Cardiac muscle cell (in vitro differentiated cells and primary cell): ENCODE results near the gene RTL5. TPM values are rescaled to one million over a fixed set of nuclear protein-coding genes. Genes with fewer than 3 reads are reported as not detected.

Experiments used
- DNase-seq, 2 donors: peaks; one replicate each; pipeline versions ENCODE4 v3.0.0 to v3.0.0-alpha.2; 2010 to 2017; ENCODE audit warnings: low read depth in 1 of 2, low spot score in 1 of 2
- H3K27ac ChIP-seq: fragments of 200-600 bp; sonication (generic); 2 replicates; pipeline ENCODE4 v1.5.1; 2016
- H3K27me3 ChIP-seq: fragments of 200-600 bp; sonication (generic); 2 replicates; pipeline ENCODE4 v1.6.0; 2016; ENCODE audit warnings: control low read depth
- H3K36me3 ChIP-seq: fragments of 200-600 bp; sonication (generic); 2 replicates; pipeline ENCODE4 v1.5.1; 2016; ENCODE audit warnings: control low read depth
- H3K4me1 ChIP-seq: fragments of 200-600 bp; sonication (generic); 2 replicates; pipeline ENCODE4 v1.8.1; 2017; ENCODE audit warnings: low read depth, mild to moderate bottlenecking, mixed run types
- H3K4me3 ChIP-seq: fragments of 200-600 bp; sonication (generic); 2 replicates; pipeline ENCODE4 v1.5.1; 2016; ENCODE audit warnings: mild to moderate bottlenecking
- H3K9me3 ChIP-seq: fragments of 200-600 bp; sonication (generic); 2 replicates; pipeline ENCODE4 v1.5.1; 2017; ENCODE audit warnings: low read depth, mild to moderate bottlenecking, control low read depth
- polyA plus RNA-seq: library from polyadenylated mRNA; unstranded; fragments of >200 nt; fragmentation: Nextera tagmentation; extraction: Ambion mirVana; gene quantifications from 2 replicates; pipeline ENCODE4 v1.2.1, GENCODE V29; 2016
- total RNA-seq: library from RNA; depleted of rRNA; stranded (reverse); fragments of >200 nt; gene quantifications from 2 replicates; pipeline ENCODE4 v1.2.3, GENCODE V29; 2016
- TF ChIP-seq, protein P1 (sequence below): IDR thresholded peaks from 2 replicates; pipeline ENCODE4 v1.5.1; 2012; ENCODE audit warnings: low read depth, mild to moderate bottlenecking, low read length

The RTL5 gene
- total and polyA plus RNA-seq, 2 experiments from 2014 or later, result 8.3 to 11.6 TPM

DNA sequence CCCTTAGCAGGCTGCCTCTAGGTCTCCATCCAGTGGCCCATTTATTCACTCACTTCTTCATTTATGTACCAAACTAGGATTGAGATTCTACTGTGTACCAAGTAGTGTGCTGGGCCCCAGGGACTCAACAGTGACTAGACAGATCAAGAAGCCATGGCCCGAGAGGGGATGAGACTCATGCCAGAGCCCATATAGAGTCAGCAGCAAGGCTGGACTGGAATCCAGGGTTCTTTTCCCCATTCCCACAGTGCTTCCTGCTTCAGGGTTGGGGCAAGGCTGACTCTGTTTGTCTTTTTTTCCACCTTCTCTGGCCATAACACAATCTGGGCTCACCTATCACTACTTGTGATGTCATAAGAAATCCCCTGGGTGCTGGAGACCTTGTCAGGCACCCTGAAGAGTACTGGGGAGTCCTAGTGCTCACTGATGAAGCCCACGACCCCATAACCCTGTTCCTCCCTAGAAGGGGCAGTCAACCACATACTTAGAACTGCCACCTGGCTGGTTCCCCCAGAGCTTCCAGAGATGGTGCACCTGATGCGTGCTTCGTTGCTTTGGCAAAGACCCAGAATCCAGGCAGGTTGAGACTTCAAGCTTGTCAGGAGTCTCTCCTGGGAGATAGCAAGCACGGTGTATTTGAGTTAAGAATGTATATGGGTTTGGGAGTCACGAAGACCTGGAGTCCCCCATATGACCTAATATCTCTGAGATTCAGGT, 6.2 kb downstream of the RTL5 start:
- Histone ChIP-seq H3K4me1 (peaks cover 36% of the 10 kb centered on the region), H3K9me3 (no peaks in the 10 kb centered on the region), H3K4me3 (no peak overlapping the region), H3K27ac (peak overlapping the region; percentile 85), H3K27me3 (no peaks in the 10 kb centered on the region), H3K36me3 (no peaks in the 10 kb centered on the region)
- DNase-seq, result no peak
- TF ChIP-seq, protein P1, sequence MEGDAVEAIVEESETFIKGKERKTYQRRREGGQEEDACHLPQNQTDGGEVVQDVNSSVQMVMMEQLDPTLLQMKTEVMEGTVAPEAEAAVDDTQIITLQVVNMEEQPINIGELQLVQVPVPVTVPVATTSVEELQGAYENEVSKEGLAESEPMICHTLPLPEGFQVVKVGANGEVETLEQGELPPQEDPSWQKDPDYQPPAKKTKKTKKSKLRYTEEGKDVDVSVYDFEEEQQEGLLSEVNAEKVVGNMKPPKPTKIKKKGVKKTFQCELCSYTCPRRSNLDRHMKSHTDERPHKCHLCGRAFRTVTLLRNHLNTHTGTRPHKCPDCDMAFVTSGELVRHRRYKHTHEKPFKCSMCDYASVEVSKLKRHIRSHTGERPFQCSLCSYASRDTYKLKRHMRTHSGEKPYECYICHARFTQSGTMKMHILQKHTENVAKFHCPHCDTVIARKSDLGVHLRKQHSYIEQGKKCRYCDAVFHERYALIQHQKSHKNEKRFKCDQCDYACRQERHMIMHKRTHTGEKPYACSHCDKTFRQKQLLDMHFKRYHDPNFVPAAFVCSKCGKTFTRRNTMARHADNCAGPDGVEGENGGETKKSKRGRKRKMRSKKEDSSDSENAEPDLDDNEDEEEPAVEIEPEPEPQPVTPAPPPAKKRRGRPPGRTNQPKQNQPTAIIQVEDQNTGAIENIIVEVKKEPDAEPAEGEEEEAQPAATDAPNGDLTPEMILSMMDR, result no peak

DNA sequence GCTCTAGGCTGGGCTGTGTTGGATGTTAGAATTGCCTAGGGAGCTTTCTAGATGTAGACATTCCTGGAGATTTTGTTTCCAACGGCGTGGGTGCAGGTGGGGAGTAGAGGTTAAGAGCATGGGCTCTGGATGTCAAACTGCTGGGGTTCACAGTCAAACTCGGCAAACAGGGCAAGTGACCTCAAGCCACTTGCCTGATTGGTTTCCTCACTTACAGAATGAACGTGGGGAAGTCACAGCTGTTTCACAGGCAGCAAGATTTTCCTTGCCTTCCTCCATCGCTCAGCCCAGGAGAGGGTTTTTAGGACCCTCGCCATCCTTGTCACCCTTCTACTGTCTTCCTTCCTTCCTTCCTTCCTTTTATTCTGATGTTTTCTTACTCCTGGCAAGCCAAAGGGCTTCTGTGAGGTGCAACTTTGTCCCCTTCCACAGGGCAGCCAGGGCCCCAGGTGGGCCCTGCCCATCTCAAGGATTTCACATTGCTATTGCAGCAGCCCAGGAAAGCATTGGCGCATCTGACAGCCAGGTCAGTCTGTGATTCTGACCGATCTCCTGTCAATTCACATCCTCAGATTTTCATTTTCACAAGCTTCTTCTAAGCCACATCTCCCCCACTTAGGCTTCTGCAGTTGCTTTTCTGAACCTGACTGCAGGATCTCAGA, 7.0 kb downstream of the RTL5 start:
- H3K9me3 ChIP-seq, result no peaks in the 10 kb centered on the region
- DNase-seq, result no peak
- no peak overlapping the region for H3K4me3 ChIP-seq
- peaks cover 36% of the 10 kb centered on the region for H3K4me1 ChIP-seq
- peak overlapping the region; percentile 83 for H3K27ac ChIP-seq
- TF ChIP-seq, protein P1, result no peak
- no peaks in the 10 kb centered on the region for H3K36me3 ChIP-seq
- H3K27me3 ChIP-seq, result no peaks in the 10 kb centered on the region

DNA sequence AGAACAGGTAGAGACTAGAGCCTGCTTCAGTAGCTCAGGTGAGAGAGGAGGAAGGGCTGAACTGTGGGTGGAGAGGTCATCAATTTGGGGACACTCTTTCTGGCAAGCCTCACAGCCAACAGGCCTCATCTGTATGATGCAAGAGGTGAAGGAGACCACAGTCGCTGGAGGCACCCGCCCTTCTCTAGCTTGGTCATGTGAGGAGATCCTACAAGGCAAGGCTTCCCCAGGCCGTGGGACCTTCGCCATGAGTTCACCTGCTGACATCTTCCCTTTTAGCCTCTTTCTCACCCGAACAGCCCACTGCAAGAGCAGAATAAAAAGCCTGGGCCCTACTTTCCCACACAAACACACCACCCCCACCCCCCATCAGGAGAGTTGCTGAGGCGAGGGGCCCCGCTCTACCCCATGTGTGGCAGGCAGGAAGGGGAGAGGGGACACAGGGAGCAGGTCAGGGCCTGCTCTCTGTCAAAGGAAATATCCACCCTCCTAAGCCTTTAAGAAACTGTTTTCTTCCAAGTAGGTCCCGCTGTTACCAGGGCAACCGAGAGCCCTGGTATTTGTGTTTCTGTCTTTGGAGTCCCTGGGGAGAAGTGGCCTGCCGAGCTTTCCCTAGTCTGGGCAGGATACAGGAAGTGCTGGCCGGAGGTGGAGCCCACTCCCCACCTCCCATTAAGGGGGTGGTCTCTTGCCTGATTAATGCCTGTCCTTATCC, 8.1 kb downstream of the RTL5 start:
- TF ChIP-seq, protein P1, result no peak
- Histone ChIP-seq H3K36me3 (no peaks in the 10 kb centered on the region), H3K4me3 (no peak overlapping the region), H3K27ac (peak overlapping the region; percentile 83), H3K9me3 (no peaks in the 10 kb centered on the region), H3K4me1 (peaks cover 31% of the 10 kb centered on the region), H3K27me3 (no peaks in the 10 kb centered on the region)
- DNase-seq, result peak; percentile 55 to 66

DNA sequence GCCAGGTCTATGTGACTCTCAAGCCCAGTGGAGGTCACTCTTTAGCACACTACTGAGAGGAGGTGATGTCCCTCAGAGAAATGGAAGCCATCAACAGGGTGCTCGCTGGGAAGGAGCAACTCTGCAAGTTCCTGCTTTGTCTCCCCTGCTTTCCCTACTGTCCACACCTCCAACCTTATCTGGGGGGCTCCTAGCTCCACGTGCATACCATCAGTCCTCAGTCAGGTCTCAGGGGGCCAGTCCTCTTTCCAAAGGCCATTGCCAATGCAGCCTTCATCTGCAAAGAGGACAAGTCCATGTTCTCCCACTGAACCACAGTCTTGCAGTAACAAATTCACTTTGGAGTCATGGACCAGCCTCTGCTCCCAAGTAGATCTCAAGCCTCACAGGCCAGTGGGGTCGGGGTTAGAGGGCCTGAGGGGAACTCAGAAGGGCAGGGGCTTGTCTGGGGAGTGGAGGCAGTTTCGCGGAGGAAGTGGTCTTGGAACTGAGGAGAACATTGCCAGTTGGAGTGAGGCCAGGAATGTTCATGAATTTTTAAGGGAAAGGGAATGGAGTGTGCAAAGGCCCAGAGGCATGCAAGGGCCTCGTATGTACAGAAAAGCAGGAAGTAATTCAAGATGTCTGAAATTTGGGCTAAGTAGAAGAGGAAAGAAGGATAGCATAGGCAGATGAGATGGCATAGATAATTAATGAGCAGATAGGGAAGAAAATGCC, 8.9 kb downstream of the RTL5 start:
- no peaks in the 10 kb centered on the region for H3K27me3 ChIP-seq
- H3K9me3 ChIP-seq, result no peaks in the 10 kb centered on the region
- peaks cover 28% of the 10 kb centered on the region for H3K4me1 ChIP-seq
- H3K27ac ChIP-seq, result peak overlapping the region; percentile 83
- no peak for DNase-seq
- no peaks in the 10 kb centered on the region for H3K36me3 ChIP-seq
- H3K4me3 ChIP-seq, result no peak overlapping the region
- TF ChIP-seq, protein P1, result no peak

DNA sequence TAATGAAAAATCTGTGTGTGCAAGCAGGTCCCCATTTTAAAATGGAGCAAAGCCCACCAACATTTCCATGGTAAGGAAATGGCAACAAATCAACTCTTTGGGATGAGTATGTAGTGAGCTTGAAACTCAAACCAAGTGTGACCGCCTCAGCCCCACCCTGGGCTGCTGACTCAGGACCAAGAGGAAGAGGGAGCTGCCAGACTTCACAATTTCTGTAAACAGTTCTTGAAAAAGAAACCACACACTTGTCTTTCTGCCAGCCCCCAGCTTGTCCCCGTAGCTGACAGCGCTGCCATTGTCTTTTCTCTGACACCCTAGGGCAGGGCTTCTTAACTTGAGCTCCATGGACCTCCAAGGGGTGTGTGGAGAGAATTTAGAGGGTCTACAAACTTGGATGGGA, 10.3 kb downstream of the RTL5 start:
- Histone ChIP-seq H3K9me3 (no peaks in the 10 kb centered on the region), H3K4me3 (no peak overlapping the region), H3K4me1 (peaks cover 29% of the 10 kb centered on the region), H3K27ac (peak overlapping the region; percentile 24), H3K36me3 (no peaks in the 10 kb centered on the region), H3K27me3 (no peaks in the 10 kb centered on the region)
- DNase-seq, result peak in 1 of 2 donors; percentile 63
- TF ChIP-seq, protein P1, result no peak
